Uterus (tissue), 4 donors: ENCODE results near the gene OR8D2. TPM values are rescaled to one million over a fixed set of nuclear protein-coding genes. Genes with fewer than 3 reads are reported as not detected.

Source experiments
- DNase-seq, 2 donors: peaks; one replicate each; pipeline ENCODE4 v3.0.0-alpha.2; 2019 to 2020
- H3K27ac ChIP-seq, 2 donors: fragments of 200-600 bp; sonication (generic); 1 replicate in 1 of 2; 2 replicates in 1 of 2; pipeline ENCODE4 v1.5.1; 2016 to 2018
- H3K27me3 ChIP-seq, 2 donors: fragments of 200-600 bp; sonication (generic); one replicate each; pipeline ENCODE4 v1.5.1; 2018 to 2019; ENCODE audit warnings: control low read depth in 1 of 2
- H3K36me3 ChIP-seq, 2 donors: fragments of 200-600 bp; sonication (generic); one replicate each; pipeline ENCODE4 v1.5.1; 2019; ENCODE audit warnings: control low read depth in 1 of 2
- H3K4me1 ChIP-seq, 2 donors: fragments of 200-600 bp; sonication (generic); one replicate each; pipeline ENCODE4 v1.5.1; 2018 to 2019; ENCODE audit warnings: control low read depth in 1 of 2
- H3K4me3 ChIP-seq, 2 donors: fragments of 200-600 bp; sonication (generic); 1 replicate in 1 of 2; 2 replicates in 1 of 2; pipeline ENCODE4 v1.5.1; 2018 to 2019; ENCODE audit warnings: mild to moderate bottlenecking in 1 of 2
- H3K9me3 ChIP-seq, 2 donors: fragments of 200-600 bp; sonication (generic); one replicate each; pipeline ENCODE4 v1.5.1; 2019; ENCODE audit warnings: control low read depth in 1 of 2
- CTCF ChIP-seq, 4 experiments: fragments of 200-600 bp in 2 of 4; fragments of 450-650 bp in 2 of 4; sonication (generic) in 2 of 4; IDR thresholded peaks; one replicate each; pipeline ENCODE4 v1.5.1; 2016 to 2019; ENCODE audit warnings: antibody characterized with exemption in 4 of 4, mild to moderate bottlenecking in 2 of 4, moderate library complexity in 1 of 4
- POLR2A ChIP-seq, 2 donors: fragments of 450-650 bp; IDR thresholded peaks; one replicate each; pipeline ENCODE4 v1.6.1; 2016; ENCODE audit warnings: antibody characterized with exemption in 2 of 2, mild to moderate bottlenecking in 1 of 2, moderate library complexity in 1 of 2
- intact Hi-C: fragments of 100-400 bp; cut with DNase I; formaldehyde crosslinking; loops from one replicate; pipeline ENCODE4 v1.15.1; 2023; ENCODE audit warnings: low total_unique reads
- total RNA-seq, 4 donors: library from RNA; depleted of rRNA in 3 of 4; stranded (reverse); fragments of >200 nt in 3 of 4; gene quantifications; one replicate each; pipeline versions ENCODE4 v1.1.0 to v1.2.4, GENCODE V29; 2014 to 2023
- donor health status: DM: yes; HTN: yes; CAD: no.

OR8D2 gene
- total RNA-seq, 4 donors from 2014 or later: not detected

GRCh38 chr11:124296016-124296415 lies 24.0 kb downstream of the OR8D2 start:
- H3K9me3 ChIP-seq: no peaks in the 10 kb centered on the region
- H3K36me3 ChIP-seq: no peaks in the 10 kb centered on the region
- H3K27ac ChIP-seq: no peak overlapping the region
- no peaks in the 10 kb centered on the region for H3K4me1 ChIP-seq
- H3K4me3 ChIP-seq: no peak overlapping the region
- intact Hi-C loops: no loop called here
- no peak for DNase-seq
- TF ChIP-seq POLR2A (IDR thresholded peaks at IDR 0.05): no peak
- no peak for TF ChIP-seq CTCF (IDR thresholded peaks at IDR 0.05)
- H3K27me3 ChIP-seq: no peaks in the 10 kb centered on the region

- H3K36me3 ChIP-seq: no peaks in the 10 kb centered on the region
- TF ChIP-seq POLR2A (IDR thresholded peaks at IDR 0.05) (no peak), CTCF (IDR thresholded peaks at IDR 0.05) (no peak)
- no peaks in the 10 kb centered on the region for H3K27me3 ChIP-seq
- no peaks in the 10 kb centered on the region for H3K9me3 ChIP-seq
- DNase-seq: no peak
- no peaks in the 10 kb centered on the region for H3K4me1 ChIP-seq
- intact Hi-C loops: no loop called here
- no peak overlapping the region for H3K27ac ChIP-seq
- H3K4me3 ChIP-seq: no peak overlapping the region
Measured at GRCh38 chr11:124294687-124295086, 25.3 kb downstream of the OR8D2 start.

- Histone ChIP-seq H3K4me3 (no peak overlapping the region), H3K27ac (no peak overlapping the region), H3K27me3 (no peaks in the 10 kb centered on the region), H3K36me3 (no peaks in the 10 kb centered on the region), H3K4me1 (no peaks in the 10 kb centered on the region), H3K9me3 (no peaks in the 10 kb centered on the region)
- TF ChIP-seq CTCF (IDR thresholded peaks at IDR 0.05): no peak
- TF ChIP-seq POLR2A (IDR thresholded peaks at IDR 0.05): no peak
- no peak for DNase-seq
- intact Hi-C loops: no loop called here
Measured at GRCh38 chr11:124285610-124286344, 34.2 kb downstream of the OR8D2 start.

GRCh38 chr11:124278261-124278660 lies 41.7 kb downstream of the OR8D2 start:
- H3K27ac ChIP-seq: no peak overlapping the region
- no peaks in the 10 kb centered on the region for H3K27me3 ChIP-seq
- no peaks in the 10 kb centered on the region for H3K9me3 ChIP-seq
- intact Hi-C loops: no loop called here
- no peaks in the 10 kb centered on the region for H3K4me1 ChIP-seq
- H3K4me3 ChIP-seq: no peak overlapping the region
- no peak for TF ChIP-seq CTCF (IDR thresholded peaks at IDR 0.05)
- TF ChIP-seq POLR2A (IDR thresholded peaks at IDR 0.05): no peak
- DNase-seq: no peak
- H3K36me3 ChIP-seq: no peaks in the 10 kb centered on the region

- no peaks in the 10 kb centered on the region for H3K9me3 ChIP-seq
- TF ChIP-seq CTCF (IDR thresholded peaks at IDR 0.05): no peak
- no peak for TF ChIP-seq POLR2A (IDR thresholded peaks at IDR 0.05)
- no peak overlapping the region for H3K27ac ChIP-seq
Measured at GRCh38 chr11:124277804-124278203, 42.2 kb downstream of the OR8D2 start.

More at GRCh38 chr11:124277804-124278203, 42.2 kb downstream of the OR8D2 start:
- no peak for DNase-seq
- no peaks in the 10 kb centered on the region for H3K4me1 ChIP-seq
- H3K27me3 ChIP-seq: no peaks in the 10 kb centered on the region
- intact Hi-C loops: no loop called here
- no peaks in the 10 kb centered on the region for H3K36me3 ChIP-seq
- H3K4me3 ChIP-seq: no peak overlapping the region
